GM10248 (cell line): ENCODE data around the gene WASF2.
"Not testable (repeated sequence)": the region's sequence is repeated elsewhere in the genome, so short reads cannot be mapped to it uniquely, and the experiment has no call there.

Experiments
- CTCF ChIA-PET: fragments of 300-600 bp; sonication (Branson Sonifier 250); formaldehyde crosslinking; extraction: SDS; loops from one replicate; lab custom pipeline; 2021; ENCODE audit warnings: antibody characterized with exemption; lab: Yijun Ruan, JAX
- POLR2A ChIA-PET: fragments of 350-650 bp; sonication (Branson Sonifier 250); formaldehyde crosslinking; extraction: SDS; loops from one replicate; lab custom pipeline; 2020; ENCODE audit warnings: antibody characterized with exemption; lab: Yijun Ruan, JAX
- DNase-seq: peaks from one replicate; pipeline ENCODE4 v3.0.0; 2012; ENCODE audit errors: extremely low spot score
- CTCF ChIP-seq: IDR thresholded peaks from 2 replicates; pipeline ENCODE4 v1.5.1; 2012; ENCODE audit warnings: mild to moderate bottlenecking, low read depth; ENCODE audit errors: extremely low read depth, missing control alignments, control extremely low read depth

WASF2 gene

DNA sequence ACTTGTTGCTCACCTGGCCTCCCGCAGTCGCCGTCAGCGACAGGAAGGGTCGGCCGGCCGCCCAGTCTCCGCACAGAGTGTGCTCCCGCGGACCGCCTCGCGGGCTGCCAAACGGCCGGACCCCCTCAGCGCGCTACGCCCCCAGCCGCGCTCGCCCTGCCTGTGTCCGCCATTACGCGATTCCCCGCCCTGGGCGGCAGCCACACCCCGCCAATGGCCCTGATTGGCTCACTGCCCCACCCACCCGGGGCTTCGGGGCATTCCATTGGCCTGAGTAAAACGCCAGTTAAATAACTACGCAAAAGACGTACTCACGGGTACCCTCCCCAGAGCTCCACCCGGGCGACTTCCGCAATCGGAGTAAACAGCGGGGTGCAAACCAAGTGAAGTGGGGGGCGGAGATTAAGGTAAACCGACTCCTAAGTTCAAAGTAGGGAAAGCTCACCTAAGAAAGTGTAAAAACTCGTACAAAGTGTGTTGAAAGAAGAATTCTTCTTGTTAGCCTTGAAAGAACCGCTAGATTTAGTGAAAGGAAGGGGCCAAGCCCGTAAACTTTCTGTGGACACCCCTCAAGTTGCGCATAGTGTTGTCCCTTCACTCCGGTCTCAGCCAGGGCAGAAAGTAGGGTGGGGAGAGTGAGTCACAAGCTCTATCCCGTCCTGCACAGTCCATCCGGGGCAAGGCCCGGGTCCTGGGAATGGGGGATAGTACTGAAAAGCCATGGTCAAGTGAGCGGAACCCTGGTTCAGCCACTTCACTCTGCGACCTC lies at the start of gene WASF2:
TSS of gene WASF2 (minus strand) at position 195 of the 769 bp plus-strand sequence. CDS start 61,277 bp downstream, outside the sequence.
- TF ChIP-seq CTCF, result no peak
- peak; percentile 93 for DNase-seq
- POLR2A ChIA-PET, result interaction anchor here (1.0 kb wide), 1 partner anchor 36 kb away, joined by 3 read pairs; no protein-coding TSS in a partner anchor
- CTCF ChIA-PET, result interaction anchor here (0.9 to 4.2 kb wide), 12 partner anchors 9 to 133 kb away, joined by 3 to 18 read pairs (median 4); no protein-coding TSS in a partner anchor

- CTCF ChIA-PET, result interaction anchor here (1.2 to 7.1 kb wide), 4 partner anchors 18 to 130 kb away, joined by 3 to 62 read pairs (median 6); no protein-coding TSS in a partner anchor
These were observed 48.8 kb upstream of the WASF2 start for GRCh38 chr1:27538793-27539192.

GRCh38 chr1:27538305-27538676 lies 48.3 kb upstream of the WASF2 start:
- CTCF ChIA-PET, result interaction anchor here (1.2 to 7.1 kb wide), 4 partner anchors 18 to 131 kb away, joined by 3 to 62 read pairs (median 4); no protein-coding TSS in a partner anchor
- DNase-seq, POLR2A ChIA-PET: not testable (repeated sequence)

More at GRCh38 chr1:27538793-27539192, 48.8 kb upstream of the WASF2 start:
- POLR2A ChIA-PET, result no interaction called here
- TF ChIP-seq CTCF, result no peak
- DNase-seq, result no peak

DNA sequence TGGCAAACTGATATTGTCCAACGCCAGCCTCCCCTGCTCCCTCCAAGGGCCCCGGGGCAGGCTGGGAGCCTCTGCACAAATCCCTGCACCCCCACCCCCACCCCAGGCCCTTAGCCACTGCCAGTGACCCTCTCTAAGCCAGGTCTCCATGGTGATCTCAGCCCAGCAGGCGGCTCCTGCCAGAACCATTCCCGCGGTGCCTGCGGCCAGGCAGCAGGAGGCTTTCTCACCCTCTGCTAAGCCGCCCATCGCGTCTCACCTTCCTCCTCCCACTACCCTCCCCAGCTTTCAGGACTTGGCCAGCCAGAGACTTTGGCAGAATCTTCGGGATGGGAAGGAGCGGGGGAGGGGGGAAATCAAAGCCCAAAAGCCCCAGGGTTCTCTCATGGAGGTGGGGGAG lies 46.8 kb upstream of the WASF2 start:
- no peak for DNase-seq
- CTCF ChIA-PET, result interaction anchor here (1.6 to 7.1 kb wide), 3 partner anchors 16 to 20 kb away, joined by 4 to 62 read pairs (median 5); no protein-coding TSS in a partner anchor
- POLR2A ChIA-PET, result no interaction called here
- no peak for TF ChIP-seq CTCF

DNA sequence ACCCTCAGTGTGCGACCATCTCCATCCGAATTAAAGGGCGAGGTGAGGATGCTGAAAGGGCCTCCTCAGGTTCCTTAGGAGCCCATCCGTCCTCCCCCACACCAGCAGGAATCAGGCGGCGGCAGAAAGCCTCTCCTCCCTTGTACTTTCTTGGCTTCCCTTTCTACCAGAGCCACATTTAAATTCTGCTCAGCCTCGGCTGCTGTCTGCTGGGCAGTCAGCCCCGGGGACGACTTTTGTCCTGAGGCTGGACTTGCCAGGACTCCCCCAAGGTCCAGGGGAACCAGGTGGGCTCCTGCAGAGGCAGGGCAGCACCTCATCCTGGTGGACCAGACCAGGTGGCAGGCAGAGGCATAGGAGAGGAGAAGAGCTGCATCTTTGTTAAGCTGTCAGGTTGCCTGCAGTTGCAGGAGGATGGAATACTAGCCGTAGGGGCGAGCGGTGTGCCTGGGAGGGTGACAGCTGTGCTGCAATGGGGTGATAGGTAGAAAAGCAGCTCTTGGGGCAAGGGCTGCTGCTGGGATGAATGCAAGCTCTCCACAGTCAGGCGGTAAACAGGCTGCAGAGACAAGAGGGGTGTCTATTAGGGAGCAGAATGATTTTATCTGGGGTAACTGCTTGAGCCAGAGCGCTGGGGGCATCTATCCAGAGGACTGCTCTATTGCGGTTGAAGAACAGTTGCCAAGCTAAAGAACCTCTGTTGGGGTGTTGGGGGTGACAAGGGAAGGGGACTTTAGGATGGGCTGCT lies 46.2 kb upstream of the WASF2 start:
- POLR2A ChIA-PET, result no interaction called here
- CTCF ChIA-PET, result interaction anchor here (1.6 to 7.1 kb wide), 3 partner anchors 16 to 20 kb away, joined by 4 to 62 read pairs (median 5); no protein-coding TSS in a partner anchor

GRCh38 chr1:27535386-27535785 lies 45.4 kb upstream of the WASF2 start:
- no peak for DNase-seq
- TF ChIP-seq CTCF, result no peak
- POLR2A ChIA-PET, result no interaction called here
- CTCF ChIA-PET, result interaction anchor here (1.4 to 7.1 kb wide), 4 partner anchors 10 to 21 kb away, joined by 3 to 62 read pairs (median 4); no protein-coding TSS in a partner anchor

More for the DNA sequence above, 46.2 kb upstream of the WASF2 start:
- TF ChIP-seq CTCF, result no peak
- DNase-seq, result no peak
